ENCODE data around the gene SF3B1.

DNA sequence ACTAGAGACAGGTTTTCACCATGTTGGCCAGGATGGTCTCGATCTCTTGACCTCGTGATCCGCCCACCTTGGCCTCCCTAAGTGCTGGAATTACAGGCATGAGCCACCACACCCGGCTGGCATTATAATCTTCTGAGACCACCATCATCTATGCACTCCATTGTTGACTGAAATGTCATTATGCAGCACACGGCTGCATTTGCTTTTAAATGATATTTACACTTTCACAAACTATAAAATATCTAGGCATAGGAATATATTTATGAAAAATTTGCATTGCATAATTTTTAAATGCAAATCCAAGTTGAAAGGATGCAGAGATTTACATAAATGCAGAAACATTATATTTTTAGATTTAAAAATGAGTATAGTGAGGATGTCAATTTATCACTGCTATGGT lies 94.2 kb downstream of the SF3B1 start:
- TF ChIP-seq SP1 (IDR thresholded peaks at IDR 0.05; ENCODE audit: low read depth, low read length) = no peak
- TF ChIP-seq, protein P1, sequence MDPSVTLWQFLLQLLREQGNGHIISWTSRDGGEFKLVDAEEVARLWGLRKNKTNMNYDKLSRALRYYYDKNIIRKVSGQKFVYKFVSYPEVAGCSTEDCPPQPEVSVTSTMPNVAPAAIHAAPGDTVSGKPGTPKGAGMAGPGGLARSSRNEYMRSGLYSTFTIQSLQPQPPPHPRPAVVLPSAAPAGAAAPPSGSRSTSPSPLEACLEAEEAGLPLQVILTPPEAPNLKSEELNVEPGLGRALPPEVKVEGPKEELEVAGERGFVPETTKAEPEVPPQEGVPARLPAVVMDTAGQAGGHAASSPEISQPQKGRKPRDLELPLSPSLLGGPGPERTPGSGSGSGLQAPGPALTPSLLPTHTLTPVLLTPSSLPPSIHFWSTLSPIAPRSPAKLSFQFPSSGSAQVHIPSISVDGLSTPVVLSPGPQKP (IDR thresholded peaks at IDR 0.05; ENCODE audit: low read depth, low read length) = no peak
- TF ChIP-seq BMI1 (IDR thresholded peaks at IDR 0.05; ENCODE audit: borderline replicate concordance) = no peak
- TF ChIP-seq, protein P2, sequence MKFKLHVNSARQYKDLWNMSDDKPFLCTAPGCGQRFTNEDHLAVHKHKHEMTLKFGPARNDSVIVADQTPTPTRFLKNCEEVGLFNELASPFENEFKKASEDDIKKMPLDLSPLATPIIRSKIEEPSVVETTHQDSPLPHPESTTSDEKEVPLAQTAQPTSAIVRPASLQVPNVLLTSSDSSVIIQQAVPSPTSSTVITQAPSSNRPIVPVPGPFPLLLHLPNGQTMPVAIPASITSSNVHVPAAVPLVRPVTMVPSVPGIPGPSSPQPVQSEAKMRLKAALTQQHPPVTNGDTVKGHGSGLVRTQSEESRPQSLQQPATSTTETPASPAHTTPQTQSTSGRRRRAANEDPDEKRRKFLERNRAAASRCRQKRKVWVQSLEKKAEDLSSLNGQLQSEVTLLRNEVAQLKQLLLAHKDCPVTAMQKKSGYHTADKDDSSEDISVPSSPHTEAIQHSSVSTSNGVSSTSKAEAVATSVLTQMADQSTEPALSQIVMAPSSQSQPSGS (IDR thresholded peaks at IDR 0.05; ENCODE audit: low read length) = no peak
- TF ChIP-seq NR2F1 (conservative IDR thresholded peaks at IDR 0.05) = no peak

All from GM12878 (cell line).